Ascending aorta (tissue), 2 donors: ENCODE data around the gene NEAT1. TPM values are rescaled to one million over a fixed set of nuclear protein-coding genes. Genes with fewer than 3 reads are reported as not detected.

ENCODE experiments used
- DNase-seq, 2 donors: peaks; one replicate each; pipeline ENCODE4 v3.0.0-alpha.2; 2019; ENCODE audit warnings: low spot score in 2 of 2
- H3K27ac ChIP-seq, 2 donors: fragments of 200-600 bp; sonication (generic); one replicate each; pipeline ENCODE4 v1.5.1; 2016 to 2017; ENCODE audit warnings: mild to moderate bottlenecking in 1 of 2
- H3K27me3 ChIP-seq: fragments of 200-600 bp; sonication (generic); one replicate; pipeline ENCODE4 v1.5.1; 2017
- H3K36me3 ChIP-seq, 2 donors: fragments of 200-600 bp; sonication (generic); one replicate each; pipeline ENCODE4 v1.5.1; 2016
- H3K4me1 ChIP-seq, 2 donors: fragments of 200-600 bp; sonication (generic); one replicate each; pipeline ENCODE4 v1.5.1; 2016 to 2017; ENCODE audit warnings: mild to moderate bottlenecking in 1 of 2
- H3K4me3 ChIP-seq, 2 donors: fragments of 200-600 bp; sonication (generic); one replicate each; pipeline ENCODE4 v1.5.1; 2016 to 2017; ENCODE audit warnings: mild to moderate bottlenecking in 1 of 2
- H3K9me3 ChIP-seq, 2 donors: fragments of 200-600 bp; sonication (generic); one replicate each; pipeline ENCODE4 v1.5.1; 2016
- CTCF ChIP-seq, 3 experiments: fragments of 200-600 bp in 2 of 3; fragments of 450-650 bp in 1 of 3; sonication (generic) in 2 of 3; IDR thresholded peaks; one replicate each; pipeline ENCODE4 v1.5.1; 2016 to 2019; ENCODE audit warnings: antibody characterized with exemption in 3 of 3, mild to moderate bottlenecking in 1 of 3, moderate library complexity in 1 of 3
- intact Hi-C: fragments of 100-400 bp; cut with DNase I; formaldehyde crosslinking; loops from one replicate; pipeline ENCODE4 v1.15.1; 2023
- total RNA-seq: library from RNA; depleted of rRNA; stranded (reverse); fragments of >200 nt; gene quantifications from one replicate; pipeline ENCODE4 v1.1.0, GENCODE V29; 2016

The NEAT1 gene
- total RNA-seq, 1 donor from 2014 or later = 180 TPM

- intact Hi-C loops = loop anchor here (1.0 to 2.0 kb wide), 2 partner anchors 14 to 72 kb away; no protein-coding TSS in a partner anchor
- Histone ChIP-seq H3K4me3 (peak overlapping the region; percentile 25 to 32), H3K9me3 (no peaks in the 10 kb centered on the region), H3K36me3 (no peaks in the 10 kb centered on the region), H3K4me1 (peaks cover 69 to 88% of the 10 kb centered on the region in 2 donors), H3K27me3 (no peaks in the 10 kb centered on the region), H3K27ac (peak overlapping the region; percentile 92 to 99)
- DNase-seq = peak in 1 of 2 donors; percentile 94
- no peak for TF ChIP-seq CTCF (IDR thresholded peaks at IDR 0.05)
Measured at GRCh38 chr11:65492637-65493366, 70.2 kb downstream of the NEAT1 start.

GRCh38 chr11:65493367-65494176 lies 71.0 kb downstream of the NEAT1 start:
- Histone ChIP-seq H3K36me3 (no peaks in the 10 kb centered on the region), H3K9me3 (no peaks in the 10 kb centered on the region), H3K4me1 (peaks cover 61 to 81% of the 10 kb centered on the region in 2 donors), H3K4me3 (peak overlapping the region; percentile 25 to 32), H3K27ac (peak overlapping the region; percentile 92 to 99), H3K27me3 (no peaks in the 10 kb centered on the region)
- peak; percentile 84 to 98 for DNase-seq
- intact Hi-C loops = loop anchor here (2.0 kb wide), 1 partner anchor 73 kb away; no protein-coding TSS in a partner anchor
- no peak for TF ChIP-seq CTCF (IDR thresholded peaks at IDR 0.05)

Other genes starting within 250 kb of the NEAT1 start
- gene CAPN1, start 240.9 kb upstream of the NEAT1 start, total RNA-seq = 239 TPM
- 27.4 TPM for gene POLA2, start 160.8 kb upstream of the NEAT1 start, total RNA-seq
- gene CDC42EP2, start 107.9 kb upstream of the NEAT1 start, total RNA-seq = 20.6 TPM
- 70.9 TPM for gene DPF2, start 88.9 kb upstream of the NEAT1 start, total RNA-seq
- not detected for gene TIGD3, start 68.0 kb upstream of the NEAT1 start, total RNA-seq
- 11.4 TPM for gene SLC25A45, start 40.2 kb upstream of the NEAT1 start, total RNA-seq
- gene FRMD8, start 36.2 kb upstream of the NEAT1 start, total RNA-seq = 99.3 TPM
- gene MALAT1, start 76.2 kb downstream of the NEAT1 start, total RNA-seq = 8,553 TPM
- 220 TPM for gene SCYL1, start 102.3 kb downstream of the NEAT1 start, total RNA-seq
- gene LTBP3, start 135.6 kb downstream of the NEAT1 start, total RNA-seq = 702 TPM
- 157 TPM for gene ZNRD2, start 147.7 kb downstream of the NEAT1 start, total RNA-seq
- gene FAM89B, start 149.7 kb downstream of the NEAT1 start, total RNA-seq = 104 TPM
- gene EHBP1L1, start 153.3 kb downstream of the NEAT1 start, total RNA-seq = 418 TPM
- gene KCNK7, start 173.0 kb downstream of the NEAT1 start, total RNA-seq = not detected
- gene MAP3K11, start 191.4 kb downstream of the NEAT1 start, total RNA-seq = 121 TPM
- 181 TPM for gene PCNX3, start 193.0 kb downstream of the NEAT1 start, total RNA-seq
- 145 TPM for gene SIPA1, start 215.3 kb downstream of the NEAT1 start, total RNA-seq
- gene RELA, start 240.1 kb downstream of the NEAT1 start, total RNA-seq = 115 TPM